ENCODE data around the gene RNF214. TPM values are rescaled to one million over a fixed set of nuclear protein-coding genes. Genes with fewer than 3 reads are reported as not detected.

RNF214 gene
- total and polyA plus RNA-seq, 12 donors: 7.3 to 33.5 (median 25.4) TPM

DNA sequence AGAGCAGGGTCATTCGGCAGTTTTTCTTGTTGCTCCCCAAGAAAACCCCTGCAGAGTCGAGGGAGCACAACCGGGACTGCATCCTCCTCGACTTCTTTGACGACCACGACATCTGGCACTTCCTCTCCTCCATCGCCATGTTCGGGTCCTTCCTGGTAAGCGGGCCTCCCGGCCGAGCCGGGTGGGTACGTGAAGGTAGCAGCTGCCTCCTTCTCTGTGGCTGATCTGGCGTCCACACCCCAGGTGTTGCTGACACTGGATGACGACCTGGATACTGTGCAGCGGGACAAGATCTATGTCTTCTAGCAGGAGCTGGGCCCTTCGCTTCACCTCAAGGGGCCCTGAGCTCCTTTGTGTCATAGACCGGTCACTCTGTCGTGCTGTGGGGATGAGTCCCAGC lies 36.7 kb upstream of the RNF214 start:
- intact Hi-C loops (cut with DNase I): no loop called here
- no peak overlapping the region for H3K27ac ChIP-seq
- no peak for TF ChIP-seq CTCF (IDR thresholded peaks at IDR 0.05)
- H3K4me1 ChIP-seq: peaks cover 0 to 31% (median 20%) of the 10 kb centered on the region in 9 donors
- WGBS, 2 donors: 92% methylated on average over 19 of the region's 19 CpGs
- DNase-seq (peak in 1 of 2 donors; percentile 9), ATAC-seq (no peak)
- no peak overlapping the region for H3K4me3 ChIP-seq
- H3K9me3 ChIP-seq: no peaks in the 10 kb centered on the region
- peaks cover 4 to 68% (median 28%) of the 10 kb centered on the region in 9 donors for H3K36me3 ChIP-seq
- H3K27me3 ChIP-seq: no peaks in the 10 kb centered on the region

DNA sequence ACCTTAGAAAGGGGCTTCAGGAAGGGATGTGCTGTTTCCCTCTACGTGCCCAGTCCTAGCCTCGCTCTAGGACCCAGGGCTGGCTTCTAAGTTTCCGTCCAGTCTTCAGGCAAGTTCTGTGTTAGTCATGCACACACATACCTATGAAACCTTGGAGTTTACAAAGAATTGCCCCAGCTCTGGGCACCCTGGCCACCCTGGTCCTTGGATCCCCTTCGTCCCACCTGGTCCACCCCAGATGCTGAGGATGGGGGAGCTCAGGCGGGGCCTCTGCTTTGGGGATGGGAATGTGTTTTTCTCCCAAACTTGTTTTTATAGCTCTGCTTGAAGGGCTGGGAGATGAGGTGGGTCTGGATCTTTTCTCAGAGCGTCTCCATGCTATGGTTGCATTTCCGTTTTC lies 35.5 kb upstream of the RNF214 start:
- peaks cover 0 to 42% (median 25%) of the 10 kb centered on the region in 9 donors for H3K4me1 ChIP-seq
- peak in 1 of 2 donors; percentile 7 for DNase-seq
- peaks cover 3 to 56% (median 23%) of the 10 kb centered on the region in 9 donors for H3K36me3 ChIP-seq
- H3K27me3 ChIP-seq: no peaks in the 10 kb centered on the region
- H3K27ac ChIP-seq: peak overlapping the region in 1 of 10 donors; percentile 92
- 96% methylated on average over 7 of the region's 7 CpGs for WGBS, 2 donors
- no peaks in the 10 kb centered on the region for H3K9me3 ChIP-seq
- H3K4me3 ChIP-seq: no peak overlapping the region
- TF ChIP-seq CTCF (IDR thresholded peaks at IDR 0.05): no peak
- intact Hi-C loops (cut with DNase I): no loop called here
- ATAC-seq: no peak

DNA sequence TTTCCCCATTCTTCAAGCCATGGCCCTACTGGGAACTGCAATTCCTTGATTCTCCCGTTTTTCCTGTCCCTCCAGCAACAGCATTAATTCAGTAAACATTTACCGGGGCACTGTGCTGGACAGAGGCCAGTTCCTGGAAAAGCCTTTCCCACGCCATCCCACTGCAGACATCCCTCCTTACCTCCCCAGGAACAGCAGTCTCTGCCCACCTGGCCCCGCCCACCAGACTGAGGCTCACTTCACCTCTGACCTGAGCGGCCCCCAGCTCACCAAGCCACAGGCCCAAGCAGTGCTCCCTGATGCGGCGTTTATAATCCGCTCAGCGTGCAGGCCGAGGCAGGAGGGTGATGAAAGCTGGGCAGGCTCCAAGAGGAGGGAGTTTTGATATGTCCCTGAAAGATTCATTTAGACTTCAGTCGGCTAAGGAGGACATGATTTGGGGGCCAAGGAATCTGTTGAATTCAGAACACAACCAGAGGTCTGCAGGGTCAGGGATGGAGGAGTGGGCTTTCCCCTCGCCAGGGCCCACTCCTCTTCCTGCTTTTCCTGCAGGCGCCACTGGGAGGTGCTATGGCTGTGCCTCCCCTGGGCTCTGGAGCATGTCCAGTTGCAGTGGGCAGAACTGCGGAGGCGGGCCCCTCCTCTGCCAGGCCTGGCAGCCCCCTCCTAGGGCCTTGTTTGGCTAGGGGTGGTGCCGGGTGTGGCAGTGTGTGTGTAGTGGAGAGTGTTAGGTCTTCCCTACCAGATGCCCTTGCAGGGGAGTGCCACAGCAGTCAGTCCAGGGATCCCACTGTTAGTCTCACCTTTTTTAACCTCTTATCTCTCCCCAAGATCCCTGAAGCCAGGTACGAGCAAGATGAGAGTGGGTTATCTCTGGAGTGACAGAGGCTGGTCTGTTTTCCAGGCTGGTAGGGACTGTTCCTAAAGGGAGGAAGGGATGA lies 34.7 kb upstream of the RNF214 start:
- peak in 1 of 2 donors; percentile 41 for DNase-seq
- Histone ChIP-seq H3K4me3 (peak overlapping the region in 5 of 10 donors; percentile 40 to 65 (median 60)), H3K4me1 (peaks cover 0 to 49% (median 27%) of the 10 kb centered on the region in 9 donors), H3K27ac (peak overlapping the region; percentile 44 to 92 (median 84)), H3K9me3 (no peaks in the 10 kb centered on the region), H3K27me3 (no peaks in the 10 kb centered on the region), H3K36me3 (peaks cover 0 to 51% (median 15%) of the 10 kb centered on the region in 9 donors)
- WGBS, 2 donors: 65% methylated on average over 17 of the region's 17 CpGs
- TF ChIP-seq CTCF (IDR thresholded peaks at IDR 0.05): peak; percentile 15 to 54 (median 38)
- peak in 1 of 8 donors; percentile 3 for ATAC-seq
- intact Hi-C loops (cut with DNase I): loop anchor here in 1 of 10 donors (2.0 kb wide), 1 partner anchor 15 kb away; no protein-coding TSS in a partner anchor

- H3K9me3 ChIP-seq: no peaks in the 10 kb centered on the region
- DNase-seq: peak in 1 of 2 donors; percentile 4
- H3K27ac ChIP-seq: peak overlapping the region; percentile 44 to 92 (median 84)
- WGBS, 2 donors: 63 to 67% methylated on average over 4 of the region's 4 CpGs
- H3K4me1 ChIP-seq: peaks cover 0 to 55% (median 27%) of the 10 kb centered on the region in 9 donors
- TF ChIP-seq CTCF (IDR thresholded peaks at IDR 0.05): no peak
- intact Hi-C loops (cut with DNase I): loop anchor here in 1 of 10 donors (2.0 kb wide), 1 partner anchor 16 kb away; no protein-coding TSS in a partner anchor
- peak overlapping the region in 9 of 10 donors; percentile 40 to 65 (median 46) for H3K4me3 ChIP-seq
- peaks cover 0 to 51% (median 11%) of the 10 kb centered on the region in 9 donors for H3K36me3 ChIP-seq
- H3K27me3 ChIP-seq: no peaks in the 10 kb centered on the region
- ATAC-seq: peak in 3 of 8 donors; percentile 0 to 1 (median 1)
Measured at GRCh38 chr11:117198613-117199012, 33.9 kb upstream of the RNF214 start.

Measured in heart right ventricle (tissue), 16 donors.